Gastroesophageal sphincter (tissue), 4 donors: Measurements from ENCODE around the gene VWC2L. TPM values are rescaled to one million over a fixed set of nuclear protein-coding genes. Genes with fewer than 3 reads are reported as not detected.

ENCODE experiments used
- ATAC-seq: fragments of 150-250 bp; one replicate; pipeline ENCODE4 v1.9.1; 2016; ENCODE audit warnings: mild to moderate bottlenecking, moderate library complexity
- H3K27ac ChIP-seq, 4 donors: fragments of 200-600 bp; sonication (generic) in 3 of 4; 1 replicate in 3 of 4; 2 replicates in 1 of 4; pipeline ENCODE4 v1.5.1; 2016 to 2019
- H3K27me3 ChIP-seq: fragments of 200-600 bp; sonication (generic); one replicate; pipeline ENCODE4 v1.5.1; 2019
- H3K36me3 ChIP-seq, 2 donors: fragments of 200-600 bp; sonication (generic); one replicate each; pipeline ENCODE4 v1.5.1; 2019; ENCODE audit warnings: control low read depth in 1 of 2
- H3K4me1 ChIP-seq, 3 donors: fragments of 200-600 bp; sonication (generic); 1 replicate in 2 of 3; 2 replicates in 1 of 3; pipeline ENCODE4 v1.5.1; 2016 to 2019; ENCODE audit warnings: control low read depth in 2 of 3
- H3K4me3 ChIP-seq, 2 donors: fragments of 200-600 bp; sonication (generic); one replicate each; pipeline ENCODE4 v1.5.1; 2019; ENCODE audit warnings: mild to moderate bottlenecking in 1 of 2, moderate library complexity in 1 of 2
- H3K9me3 ChIP-seq, 3 donors: fragments of 200-600 bp; sonication (generic); one replicate each; pipeline ENCODE4 v1.5.1; 2017 to 2019; ENCODE audit warnings: control low read depth in 2 of 3
- CTCF ChIP-seq, 4 experiments: fragments of 200-600 bp in 2 of 4; fragments of 450-650 bp in 2 of 4; sonication (generic) in 1 of 4; IDR thresholded peaks; one replicate each; pipeline ENCODE4 v1.5.1; 2017 to 2019; ENCODE audit warnings: antibody characterized with exemption in 4 of 4, mild to moderate bottlenecking in 2 of 4, moderate library complexity in 2 of 4
- EP300 ChIP-seq: sonication (generic); formaldehyde crosslinking; IDR thresholded peaks from one replicate; pipeline ENCODE4 v1.6.1; 2017; ENCODE audit warnings: antibody characterized with exemption, mild to moderate bottlenecking
- POLR2A ChIP-seq, 2 donors: fragments of 450-650 bp; IDR thresholded peaks; one replicate each; pipeline ENCODE4 v1.6.1; 2017; ENCODE audit warnings: antibody characterized with exemption in 2 of 2, mild to moderate bottlenecking in 2 of 2, moderate library complexity in 1 of 2
- POLR2AphosphoS5 ChIP-seq: sonication (generic); formaldehyde crosslinking; IDR thresholded peaks from one replicate; pipeline ENCODE4 v1.6.1; 2017; ENCODE audit warnings: antibody characterized with exemption
- WGBS, 2 donors: methylation state at CpG; one replicate each; pipeline ENCODE4 v1.1.5; 2018; ENCODE audit warnings: low coverage in 1 of 2; 5-methylcytosine and 5-hydroxymethylcytosine counted together
- total RNA-seq, 4 donors: library from RNA; depleted of rRNA; stranded (reverse); fragments of >200 nt; gene quantifications; one replicate each; pipeline ENCODE4 v1.1.0, GENCODE V29; 2016

The VWC2L gene
- total RNA-seq, 4 donors from 2014 or later = 0.27 TPM; not detected in 3

GRCh38 chr2:214579035-214579434, 168.2 kb downstream of the VWC2L start:
- Histone ChIP-seq H3K27me3 (no peaks in the 10 kb centered on the region), H3K27ac (no peak overlapping the region), H3K4me1 (no peaks in the 10 kb centered on the region), H3K4me3 (no peak overlapping the region), H3K36me3 (no peaks in the 10 kb centered on the region), H3K9me3 (no peaks in the 10 kb centered on the region)
- TF ChIP-seq EP300 (no peak), CTCF (IDR thresholded peaks at IDR 0.05) (no peak), POLR2AphosphoS5 (no peak), POLR2A (IDR thresholded peaks at IDR 0.05) (no peak)
- WGBS, 2 donors = 62 to 64% methylated on average over 4 to 6 of the region's 6 CpGs
- no peak for ATAC-seq

- ATAC-seq = no peak
- H3K27ac ChIP-seq = no peak overlapping the region
- no peaks in the 10 kb centered on the region for H3K36me3 ChIP-seq
- WGBS, 2 donors = 37 to 47% methylated on average over 3 of the region's 3 CpGs
- H3K27me3 ChIP-seq = no peaks in the 10 kb centered on the region
- no peaks in the 10 kb centered on the region for H3K4me1 ChIP-seq
- no peak for TF ChIP-seq POLR2AphosphoS5
- no peaks in the 10 kb centered on the region for H3K9me3 ChIP-seq
- H3K4me3 ChIP-seq = no peak overlapping the region
Measured at GRCh38 chr2:214587442-214587841, 176.6 kb downstream of the VWC2L start.

- H3K4me3 ChIP-seq = no peak overlapping the region
- ATAC-seq = no peak
- H3K27ac ChIP-seq = no peak overlapping the region
- H3K9me3 ChIP-seq = no peaks in the 10 kb centered on the region
- TF ChIP-seq CTCF (IDR thresholded peaks at IDR 0.05) (no peak), POLR2A (IDR thresholded peaks at IDR 0.05) (no peak)
- 86% methylated on average over 1 of the region's 1 CpG; no CpG with 5 or more reads in 1 of the 2 donors for WGBS, 2 donors
- H3K27me3 ChIP-seq = no peaks in the 10 kb centered on the region
- H3K36me3 ChIP-seq = no peaks in the 10 kb centered on the region
- H3K4me1 ChIP-seq = peaks cover 0 to 6% (median 0%) of the 10 kb centered on the region in 3 donors
Measured at GRCh38 chr2:214591366-214591765, 180.5 kb downstream of the VWC2L start.

- TF ChIP-seq CTCF (IDR thresholded peaks at IDR 0.05) (no peak), POLR2AphosphoS5 (no peak), EP300 (no peak), POLR2A (IDR thresholded peaks at IDR 0.05) (no peak)
- Histone ChIP-seq H3K27ac (no peak overlapping the region), H3K4me1 (peaks cover 0 to 6% (median 0%) of the 10 kb centered on the region in 3 donors), H3K9me3 (no peaks in the 10 kb centered on the region), H3K4me3 (no peak overlapping the region), H3K36me3 (no peaks in the 10 kb centered on the region), H3K27me3 (no peaks in the 10 kb centered on the region)
- WGBS, 2 donors = 44 to 54% methylated on average over 4 of the region's 4 CpGs
- no peak for ATAC-seq
Measured at GRCh38 chr2:214592011-214592410, 181.2 kb downstream of the VWC2L start.

- Histone ChIP-seq H3K4me3 (no peak overlapping the region), H3K27ac (no peak overlapping the region), H3K36me3 (no peaks in the 10 kb centered on the region), H3K27me3 (no peaks in the 10 kb centered on the region), H3K4me1 (peaks cover 0 to 6% (median 0%) of the 10 kb centered on the region in 3 donors), H3K9me3 (no peaks in the 10 kb centered on the region)
- 17% methylated on average over 1 of the region's 1 CpG; no CpG with 5 or more reads in 1 of the 2 donors for WGBS, 2 donors
- peak; percentile 48 for ATAC-seq
- TF ChIP-seq POLR2AphosphoS5 = no peak
- TF ChIP-seq CTCF (IDR thresholded peaks at IDR 0.05) = no peak
- no peak for TF ChIP-seq EP300
- TF ChIP-seq POLR2A (IDR thresholded peaks at IDR 0.05) = no peak
Measured at GRCh38 chr2:214593727-214594126, 182.9 kb downstream of the VWC2L start.
